Smooth muscle cell of the brain vasculature (primary cell): ENCODE results near the gene CORO2B.
"Not testable (repeated sequence)": the region's sequence is repeated elsewhere in the genome, so short reads cannot be mapped to it uniquely, and the experiment has no call there.

Source experiments
- DNase-seq: peaks from one replicate; pipeline ENCODE4 v3.0.0-alpha.2; 2012; ENCODE audit warnings: low read depth, low spot score

CORO2B gene

DNA sequence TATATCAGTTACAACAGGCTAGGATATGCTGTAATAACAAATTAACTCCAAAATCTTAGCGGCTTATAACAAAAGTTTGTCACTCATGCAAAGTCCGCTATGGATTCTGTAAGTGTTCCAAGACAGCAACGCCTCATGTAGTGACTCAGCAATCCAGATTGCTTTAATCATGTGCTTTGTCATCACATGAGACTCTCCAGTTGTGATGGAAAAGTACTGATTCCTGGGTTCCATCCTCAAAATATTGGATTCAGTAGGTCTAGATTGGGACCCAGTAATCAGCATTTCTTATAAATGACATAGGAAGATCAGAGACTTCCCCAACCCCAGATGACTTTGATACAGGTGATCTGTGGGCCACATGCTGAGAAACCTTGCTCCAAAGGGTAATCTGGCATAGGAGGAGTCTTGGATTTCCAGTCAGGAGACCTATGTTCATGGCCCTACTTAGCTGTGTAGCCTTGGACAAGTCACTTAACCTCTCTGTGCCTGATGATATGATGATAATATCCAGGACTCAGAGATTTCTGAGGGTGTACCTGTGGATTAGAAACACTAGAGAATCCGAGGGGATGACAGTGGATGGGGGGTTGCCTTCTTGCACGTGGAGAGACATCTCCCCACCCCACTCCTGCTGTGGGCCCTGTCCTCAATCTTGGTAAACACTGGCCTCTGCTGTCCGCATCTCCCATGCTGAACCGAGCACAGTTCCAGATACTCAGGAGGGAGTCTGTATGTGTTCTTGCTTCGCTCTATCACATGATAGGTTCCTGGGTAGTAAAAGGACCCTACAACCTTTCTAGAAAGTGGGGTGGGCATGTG lies 65.5 kb downstream of the CORO2B start:
- DNase-seq = no peak

DNA sequence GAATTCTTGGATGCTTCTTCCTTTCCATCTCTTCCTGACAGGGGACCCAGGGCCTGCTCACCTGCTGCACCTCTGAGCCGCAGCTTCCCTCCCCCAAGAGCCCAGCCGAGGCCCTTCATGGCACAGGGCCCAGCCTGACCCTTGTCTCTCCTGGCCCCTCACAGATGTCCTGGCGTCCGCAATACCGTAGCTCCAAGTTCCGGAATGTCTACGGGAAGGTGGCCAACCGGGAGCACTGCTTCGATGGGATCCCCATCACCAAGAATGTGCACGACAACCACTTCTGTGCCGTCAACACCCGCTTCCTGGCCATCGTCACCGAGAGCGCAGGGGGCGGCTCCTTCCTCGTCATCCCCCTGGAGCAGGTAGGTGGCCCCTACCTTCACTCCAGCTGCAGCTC lies 66.2 kb downstream of the CORO2B start:
- no peak for DNase-seq

DNA sequence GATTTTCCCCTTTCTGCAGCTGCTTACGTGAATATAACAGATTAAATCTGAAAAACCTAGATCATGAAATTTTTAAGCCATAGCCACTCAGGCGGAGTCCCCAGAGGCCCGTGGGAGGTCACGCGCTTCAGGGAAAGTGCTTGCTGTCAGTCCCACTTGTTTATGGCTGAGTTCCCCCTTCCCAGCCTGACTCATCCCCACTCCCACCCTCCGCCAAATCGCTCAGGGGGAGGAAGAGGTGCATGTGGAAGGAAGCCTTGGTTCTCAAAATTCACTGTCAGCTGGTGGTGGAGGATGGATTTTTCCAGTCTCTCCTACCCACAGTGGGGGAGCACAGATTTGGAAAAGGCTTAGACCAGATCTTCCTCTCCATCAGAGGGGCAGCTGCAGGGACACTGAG lies 67.4 kb downstream of the CORO2B start:
- no peak for DNase-seq

DNA sequence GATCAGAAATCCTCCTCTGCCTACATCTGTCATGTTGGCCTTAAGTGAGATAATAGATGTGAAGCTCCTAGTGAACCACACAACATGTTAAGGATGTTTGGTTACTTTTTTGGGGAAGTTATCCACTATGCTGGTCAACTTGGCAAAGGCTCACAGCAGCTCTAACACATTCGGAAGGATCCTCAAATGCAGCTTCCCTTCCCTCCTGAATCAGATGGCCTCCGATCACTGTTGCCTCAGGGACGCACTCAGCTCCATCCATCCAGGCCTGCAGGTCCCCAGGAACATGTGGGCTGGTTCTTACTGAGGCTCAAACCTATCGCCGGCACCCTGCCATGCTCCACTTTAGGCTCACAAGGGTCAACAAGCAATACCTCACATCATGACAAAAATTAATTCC lies 67.9 kb downstream of the CORO2B start:
- no peak for DNase-seq

DNA sequence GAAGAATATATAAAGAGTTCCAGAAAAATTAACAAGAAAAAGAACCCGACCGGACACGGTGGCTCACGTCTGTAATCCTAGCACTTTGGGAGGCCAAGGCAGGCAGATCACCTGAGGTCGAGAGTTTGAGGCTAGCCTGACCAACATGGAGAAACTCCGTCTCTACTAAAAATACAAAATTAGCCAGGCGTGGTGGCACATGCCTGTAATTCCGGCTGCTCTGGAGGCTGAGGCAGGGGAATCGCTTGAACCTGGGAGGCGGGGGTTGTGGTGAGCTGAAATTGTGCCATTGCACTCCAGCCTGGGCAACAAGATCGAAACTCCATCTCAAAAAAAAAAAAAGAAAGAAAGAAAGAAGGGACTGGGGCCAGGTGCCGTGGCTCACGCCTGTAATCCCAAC lies 68.6 kb downstream of the CORO2B start:
- DNase-seq = not testable (repeated sequence)

DNA sequence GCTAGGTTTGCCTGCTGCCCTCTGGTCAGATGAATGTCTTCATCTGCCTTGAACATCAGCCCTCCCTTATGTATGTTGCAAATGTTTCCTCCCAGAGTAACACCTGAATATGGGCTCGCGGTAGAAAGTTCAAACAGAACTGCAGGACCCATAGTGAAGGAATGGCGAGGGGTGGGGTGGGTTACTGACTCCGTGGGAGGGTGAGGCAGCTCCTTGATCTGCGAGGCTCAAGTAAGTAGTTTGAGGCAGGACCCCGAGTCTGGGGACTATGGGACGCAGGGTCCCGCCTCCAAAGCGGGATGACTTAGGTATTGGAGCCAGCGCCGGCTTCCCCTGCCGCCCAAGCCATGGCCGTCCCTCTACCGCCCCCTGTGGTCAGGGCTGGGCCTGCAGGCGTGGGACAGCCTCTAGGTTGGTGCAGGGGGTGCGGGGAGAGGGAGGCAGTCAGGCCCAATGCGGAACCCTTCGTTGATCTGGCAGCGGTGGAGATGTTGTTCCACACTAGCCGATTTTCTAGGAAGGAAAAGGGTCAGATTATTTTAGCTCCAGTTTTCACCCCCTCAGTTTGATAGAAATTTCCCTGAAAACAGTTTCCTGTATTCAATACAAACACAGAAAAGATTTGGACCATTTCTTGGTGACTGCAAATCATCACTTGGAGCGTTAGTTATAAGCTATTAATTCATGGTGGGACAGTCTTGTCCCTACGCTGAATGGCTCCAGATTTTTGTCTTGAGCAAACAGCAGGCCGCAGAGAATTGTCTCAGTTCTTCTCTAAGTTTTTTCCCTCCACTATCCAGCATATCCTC lies 72.3 kb downstream of the CORO2B start:
- DNase-seq = no peak

DNA sequence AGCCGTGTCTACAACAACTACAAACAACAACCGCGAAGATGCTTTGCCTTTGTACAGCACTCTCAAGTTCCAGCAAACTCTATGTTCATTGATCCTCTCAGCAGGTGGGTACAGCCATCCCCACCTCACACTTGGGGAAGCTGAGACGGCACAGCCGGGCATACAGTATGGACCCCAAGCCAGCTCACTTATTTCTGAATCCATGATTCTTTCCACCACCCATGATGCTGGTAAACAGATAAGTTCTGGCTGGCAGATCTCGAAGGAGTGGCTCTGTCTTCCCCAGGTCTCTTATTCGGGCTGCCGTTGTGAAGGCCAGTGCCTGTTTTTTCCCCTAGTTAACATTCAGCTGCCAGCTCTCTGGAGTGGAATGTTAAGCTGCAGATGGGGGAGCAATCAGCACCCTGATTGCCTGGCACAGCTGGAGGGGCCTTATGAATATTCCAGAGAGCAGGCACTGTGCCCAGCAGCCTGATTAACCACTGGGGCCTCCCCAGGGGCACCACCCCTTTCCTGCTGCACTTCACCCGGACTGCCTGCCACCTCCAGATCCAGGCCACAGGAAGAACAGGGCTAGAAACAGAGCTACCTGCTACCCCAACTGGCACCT lies 73.2 kb downstream of the CORO2B start:
- DNase-seq = no peak

DNA sequence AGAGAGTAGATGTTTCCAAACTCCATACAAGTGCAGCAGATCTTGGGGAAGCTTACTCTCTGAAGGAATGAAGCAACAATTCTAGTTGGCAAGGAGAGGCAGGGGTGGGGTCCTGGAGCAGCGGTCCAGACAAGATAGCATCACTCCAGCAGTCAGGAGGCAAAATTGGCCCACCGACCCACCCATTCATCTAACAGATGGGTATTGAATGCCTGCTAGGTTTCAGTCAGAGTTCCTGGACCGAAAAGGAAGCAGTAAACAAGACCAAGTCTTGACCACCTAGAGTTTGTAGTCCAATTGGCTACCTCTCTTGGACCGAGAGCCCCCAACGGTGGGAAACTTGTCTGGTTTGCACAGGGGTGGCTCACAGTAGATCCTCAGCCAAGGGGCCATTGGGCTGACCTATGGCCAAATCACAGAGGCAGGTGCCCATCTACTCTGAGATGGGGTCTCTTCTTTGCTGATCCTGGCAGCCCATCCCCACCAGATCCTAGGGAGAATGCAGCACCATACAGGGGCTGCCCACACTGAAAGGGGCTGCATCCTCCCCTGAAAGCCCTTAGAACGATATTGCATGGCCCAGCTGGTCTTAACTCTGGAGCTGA lies 74.3 kb downstream of the CORO2B start:
- DNase-seq = no peak

DNA sequence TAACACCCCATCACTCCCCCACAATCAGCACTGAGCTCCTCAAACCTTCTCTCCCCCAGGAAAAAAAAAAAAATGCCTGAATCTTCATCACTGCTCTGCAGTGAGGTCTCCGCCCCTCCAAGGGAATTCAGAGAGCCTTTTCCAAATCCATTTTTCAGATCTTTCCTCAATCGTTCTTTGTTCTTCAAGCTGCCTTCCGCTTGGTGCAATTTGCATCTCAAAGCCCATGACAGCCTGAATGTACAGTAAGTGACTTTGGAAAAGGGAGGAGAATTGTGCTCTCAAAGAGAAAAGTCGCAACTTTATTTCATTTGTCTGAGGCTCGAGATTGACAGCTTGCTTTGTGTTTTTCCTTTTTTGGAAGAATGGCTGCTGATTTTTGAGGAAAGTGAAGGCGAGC lies 75.0 kb downstream of the CORO2B start:
- no peak for DNase-seq

DNA sequence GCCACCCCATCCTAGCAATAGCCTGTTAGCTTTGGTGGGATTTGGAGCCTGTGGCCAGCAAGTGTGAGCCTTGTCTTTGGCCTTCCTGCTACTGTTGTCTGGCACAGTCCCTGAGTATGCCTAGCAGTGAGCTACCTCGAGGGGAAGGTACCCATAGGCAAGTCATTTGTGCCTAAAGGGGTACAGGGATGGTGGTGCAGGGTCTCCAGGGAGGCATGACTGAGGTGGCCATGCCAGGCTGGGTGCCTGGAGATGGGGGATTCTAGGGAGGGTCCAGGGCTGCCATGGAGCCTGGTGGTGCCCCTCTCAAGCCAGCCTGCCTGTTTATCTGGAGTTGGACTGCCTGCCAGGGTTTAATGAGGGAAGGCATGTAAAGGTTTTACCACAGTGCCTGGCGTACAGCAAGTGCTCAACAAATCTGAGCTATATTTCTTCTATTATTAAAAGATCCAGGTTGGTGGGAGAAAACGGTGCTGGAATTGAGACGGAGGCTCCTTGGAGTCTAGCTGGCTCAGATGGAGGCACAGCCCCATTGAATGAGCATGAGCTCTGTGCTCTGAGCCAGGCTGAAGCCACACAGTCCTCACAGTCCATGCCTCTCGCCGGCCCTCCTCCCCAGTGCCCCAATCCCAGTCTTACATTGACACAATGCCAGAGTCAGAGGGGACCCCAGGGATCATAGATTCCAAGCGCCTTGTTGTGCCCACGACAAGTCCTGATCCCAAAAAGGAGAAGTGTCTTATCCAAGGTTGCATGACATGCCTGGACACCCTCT lies 76.2 kb downstream of the CORO2B start:
- DNase-seq = no peak

DNA sequence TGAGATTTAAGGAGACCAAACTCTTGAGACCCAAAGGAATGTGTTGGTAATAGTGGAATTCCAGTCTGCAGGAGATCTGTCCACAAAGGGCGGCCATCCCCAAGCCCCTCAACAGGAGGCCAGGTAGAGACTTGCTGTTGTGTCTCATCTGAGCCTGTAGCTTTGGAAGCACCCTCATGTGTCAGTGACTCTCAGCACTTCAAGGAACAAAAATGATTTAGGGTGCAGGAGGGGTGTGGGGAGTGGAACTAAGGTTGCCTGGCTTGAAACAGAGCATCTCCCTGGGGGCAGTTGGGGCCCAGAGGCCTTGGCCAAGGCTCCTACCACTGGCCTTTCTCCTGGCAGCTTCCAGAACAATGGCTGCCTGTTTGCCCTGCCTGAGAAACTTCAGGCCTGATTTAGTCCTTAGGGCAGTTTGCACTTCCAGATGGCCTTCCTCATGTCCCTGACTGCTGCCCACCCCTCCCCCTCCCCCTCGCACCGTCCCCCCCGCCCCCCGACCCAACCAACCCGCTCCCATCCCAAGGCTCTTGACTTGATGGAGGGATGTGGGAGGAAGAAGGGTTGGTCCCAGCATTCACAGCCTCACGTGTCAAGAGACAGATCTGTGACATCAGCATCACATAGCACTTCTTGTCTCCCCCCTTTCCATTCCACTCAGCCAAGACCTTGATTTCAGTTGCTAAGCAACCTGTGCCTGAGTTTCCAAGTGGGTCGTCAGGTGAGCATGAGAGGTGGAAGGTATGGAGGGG lies 77.1 kb downstream of the CORO2B start:
- DNase-seq = no peak

DNA sequence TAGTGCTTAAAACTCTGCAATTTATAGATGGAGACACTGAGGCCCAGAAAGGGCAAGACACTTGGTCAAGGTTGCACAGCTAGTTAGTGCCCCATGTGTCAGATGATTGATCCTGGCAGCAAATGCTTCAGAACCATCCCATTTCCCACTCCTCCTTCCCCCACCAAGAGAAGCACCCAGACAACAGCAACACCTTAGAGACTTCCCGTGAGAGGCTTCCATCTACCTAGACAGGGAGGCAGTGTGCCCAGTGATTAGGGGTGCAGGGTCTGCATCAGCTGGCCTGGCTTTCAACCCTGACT lies 77.6 kb downstream of the CORO2B start:
- no peak for DNase-seq

DNA sequence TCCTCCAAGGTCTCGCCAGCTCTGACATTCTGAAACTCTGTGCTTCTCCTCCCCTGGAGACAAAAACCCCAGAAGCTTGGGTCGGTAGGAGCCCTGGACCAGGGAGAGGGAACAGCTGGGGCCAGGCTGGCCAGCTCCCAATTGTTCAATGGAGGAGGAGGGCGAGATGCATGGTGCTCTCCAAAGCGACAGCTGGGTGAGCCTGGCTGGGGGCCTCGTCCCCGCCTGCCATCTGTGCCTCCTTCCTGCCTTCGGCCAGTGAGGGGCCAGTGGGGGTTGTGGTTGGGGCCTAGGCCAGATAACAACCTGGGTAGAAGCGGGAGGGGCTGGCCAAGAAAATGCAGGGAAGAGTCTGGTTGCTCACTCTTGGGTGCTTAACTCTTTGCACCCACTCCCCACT lies 79.4 kb downstream of the CORO2B start:
- DNase-seq = no peak

DNA sequence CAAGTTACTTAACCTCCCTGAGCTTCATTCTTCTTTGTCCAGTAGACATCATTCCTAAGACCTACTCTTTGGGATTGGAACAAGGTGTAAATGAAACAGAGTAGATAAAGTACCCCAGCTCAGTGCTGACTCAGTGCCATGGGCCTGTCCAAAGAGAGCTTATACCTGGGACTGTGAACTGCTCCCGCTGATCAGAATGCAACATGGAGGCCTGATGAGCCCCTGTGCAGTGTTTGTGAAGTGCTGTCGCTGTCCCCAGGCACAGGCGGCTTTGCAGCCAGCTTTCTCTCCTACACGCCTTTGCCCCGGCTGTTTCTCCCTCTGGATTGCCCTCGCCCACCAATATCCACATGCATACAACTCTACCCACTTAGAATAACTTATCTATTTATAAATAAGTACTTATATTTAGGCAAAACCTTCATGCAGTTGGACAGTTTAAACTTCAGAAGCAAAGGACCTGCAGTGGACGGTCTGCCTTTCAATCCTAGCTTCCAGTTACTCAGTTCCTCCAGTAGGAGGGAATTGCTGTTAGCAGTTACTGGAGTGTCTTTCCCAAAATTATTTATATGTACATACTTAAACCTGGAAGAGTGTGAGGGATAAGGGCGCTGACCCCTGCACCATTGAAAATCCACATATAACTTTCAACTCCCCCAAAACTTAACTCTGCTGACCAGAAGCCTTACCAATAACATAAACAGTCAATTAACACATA lies 80.0 kb downstream of the CORO2B start:
- DNase-seq = no peak

DNA sequence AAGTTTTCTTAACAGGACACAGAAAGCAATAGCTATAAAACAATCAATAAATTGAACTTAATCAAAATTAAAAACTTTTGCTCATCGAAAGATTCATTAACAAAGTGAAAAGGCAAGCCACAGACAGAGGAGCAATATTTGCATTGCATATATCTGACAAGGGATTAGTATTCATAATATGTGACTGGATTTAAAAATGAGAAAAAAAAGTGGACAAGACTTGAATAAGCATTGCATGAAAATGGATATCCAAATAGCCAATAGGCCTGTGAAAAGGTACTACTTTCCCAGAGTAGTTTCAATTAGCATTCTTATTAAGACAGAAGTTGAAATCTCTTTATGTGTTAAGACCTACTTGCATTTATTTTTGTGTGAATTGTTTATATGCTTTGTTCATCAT lies 84.7 kb downstream of the CORO2B start:
- no peak for DNase-seq

DNA sequence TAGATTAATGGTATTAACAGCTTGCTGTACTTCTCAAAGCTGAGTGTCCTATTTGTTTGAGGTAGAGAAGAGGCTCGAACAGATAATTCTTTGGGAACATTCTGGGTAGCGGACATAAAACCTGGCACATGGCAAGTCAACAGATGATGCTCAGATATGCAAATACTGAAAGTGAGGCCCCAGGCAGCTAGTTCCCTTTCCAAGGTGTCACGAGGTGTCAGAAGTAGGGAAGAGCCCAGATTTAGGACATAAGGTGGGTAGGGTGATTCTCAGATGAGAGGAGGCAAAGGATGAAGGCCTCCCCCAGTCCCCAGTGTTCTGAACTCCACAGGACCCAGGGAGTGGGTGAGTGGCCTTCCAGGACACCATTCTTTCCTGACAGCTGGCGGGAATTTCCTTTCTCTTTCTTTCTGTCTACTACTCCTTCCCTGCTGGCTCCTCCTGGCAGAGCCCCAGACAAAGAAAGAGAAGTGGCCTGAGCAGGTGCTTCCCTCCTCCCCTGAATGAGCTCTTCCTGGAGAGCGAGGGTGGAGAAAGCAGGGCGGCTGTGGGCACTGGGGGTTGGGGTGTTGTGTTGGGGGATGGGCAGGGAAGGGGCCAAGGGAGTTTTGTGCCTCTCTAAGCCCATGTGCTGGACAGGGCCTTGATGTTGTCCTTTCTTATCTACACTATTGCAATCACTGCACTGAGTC lies 87.5 kb downstream of the CORO2B start:
- no peak for DNase-seq

DNA sequence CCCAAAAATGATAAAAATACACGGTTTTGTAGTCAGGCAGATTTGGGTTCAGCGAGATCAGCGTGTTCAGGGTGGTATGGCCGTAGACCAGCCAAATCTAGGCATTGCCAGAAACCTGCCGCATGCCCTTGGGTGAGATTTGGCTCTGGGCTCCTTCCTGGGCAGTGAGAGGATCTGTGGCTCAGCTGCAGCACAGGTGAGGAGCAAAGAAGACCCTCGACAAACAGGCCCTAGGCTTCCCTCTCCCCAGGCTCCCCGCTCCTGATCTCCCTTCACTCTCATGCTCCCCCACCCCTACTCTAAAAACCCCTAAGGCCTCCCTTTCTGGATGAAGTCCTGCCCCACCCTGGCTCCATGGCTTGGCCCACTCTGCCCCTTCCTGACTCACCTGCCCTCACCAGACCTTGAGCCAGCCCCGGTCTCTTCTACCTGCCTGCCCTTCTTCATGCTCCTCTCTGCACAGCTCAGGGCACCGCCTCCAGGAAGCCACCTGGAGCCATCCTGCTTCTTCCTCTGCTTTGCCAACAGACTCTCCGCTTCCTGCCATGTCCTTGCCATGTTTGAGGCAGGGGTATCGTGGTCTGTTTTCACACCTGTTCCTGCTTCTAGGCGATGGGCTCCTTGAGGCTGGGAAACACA lies 88.1 kb downstream of the CORO2B start:
- no peak for DNase-seq

DNA sequence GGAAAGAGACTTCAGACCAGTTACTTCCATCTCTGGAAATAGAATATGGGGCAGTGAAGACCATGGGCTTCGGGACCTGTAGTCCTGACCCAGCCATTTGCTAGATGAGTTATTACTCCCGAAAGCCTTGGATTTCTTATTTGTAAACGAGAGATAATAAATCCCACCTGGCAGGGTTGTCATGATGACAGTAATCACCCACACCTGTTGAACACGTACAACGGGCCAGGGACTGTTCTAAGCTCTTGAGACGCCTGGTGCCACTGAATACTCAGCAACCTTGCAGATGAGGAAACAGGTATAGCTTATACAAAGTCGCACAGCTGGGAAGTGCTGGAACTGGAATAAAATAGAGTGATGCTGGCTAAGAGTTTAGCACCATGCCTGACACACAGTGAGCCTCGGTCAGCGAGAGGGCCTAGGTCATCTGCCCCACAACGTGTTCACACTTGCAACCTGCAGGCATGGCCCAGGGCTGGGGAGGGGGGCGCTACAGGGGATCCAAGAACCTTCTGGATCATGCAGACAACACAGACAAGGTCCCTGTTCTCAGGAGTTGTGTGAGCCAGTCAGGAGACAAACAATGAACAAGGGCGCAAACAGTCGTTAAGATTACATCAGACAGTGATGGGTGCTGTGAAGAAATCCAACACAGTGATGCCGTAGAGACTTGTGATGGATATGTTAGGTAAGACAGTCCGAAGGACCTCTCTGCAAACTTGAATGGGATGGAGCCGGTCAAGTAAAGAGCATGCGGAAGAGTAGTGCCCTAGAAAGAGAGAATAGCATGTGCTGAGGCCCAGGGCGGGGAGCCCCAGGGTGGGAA lies 89.2 kb downstream of the CORO2B start:
- DNase-seq = no peak
